Subcutaneous abdominal adipose tissue (tissue), 5 donors: ENCODE results near the gene ZSCAN22.

ENCODE experiments used
- H3K27ac ChIP-seq: one replicate; pipeline ENCODE4 v1.7.0; 2013; ENCODE audit warnings: low read depth, mild to moderate bottlenecking, inconsistent platforms, low read length, moderate library complexity
- H3K27me3 ChIP-seq, 5 donors: one replicate each; pipeline ENCODE4 v1.7.0; 2013; ENCODE audit warnings: low read length in 5 of 5, inconsistent platforms in 1 of 5; ENCODE audit not compliant: control insufficient read depth in 5 of 5, insufficient read depth in 4 of 5
- H3K36me3 ChIP-seq, 5 donors: one replicate each; pipeline ENCODE4 v1.7.0; 2013; ENCODE audit warnings: low read length in 5 of 5; ENCODE audit not compliant: control insufficient read depth in 5 of 5, insufficient read depth in 5 of 5
- H3K4me1 ChIP-seq, 5 donors: one replicate each; pipeline ENCODE4 v1.7.0; 2013; ENCODE audit warnings: low read length in 5 of 5, mild to moderate bottlenecking in 3 of 5, moderate library complexity in 1 of 5; ENCODE audit not compliant: control insufficient read depth in 5 of 5, insufficient read depth in 5 of 5
- H3K4me3 ChIP-seq, 5 donors: one replicate each; pipeline ENCODE4 v1.7.0; 2013; ENCODE audit warnings: low read length in 5 of 5, low read depth in 1 of 5
- H3K9ac ChIP-seq, 5 donors: one replicate each; pipeline ENCODE4 v1.7.0; 2013; ENCODE audit warnings: low read length in 5 of 5, mild to moderate bottlenecking in 4 of 5, moderate library complexity in 3 of 5
- H3K9me3 ChIP-seq, 5 donors: one replicate each; pipeline ENCODE4 v1.7.0; 2013; ENCODE audit warnings: low read length in 5 of 5; ENCODE audit not compliant: control insufficient read depth in 5 of 5
- donor health status: healthy.
- donor health status: healthy.
- donor health status: healthy.
- donor health status: healthy.
- donor health status: healthy.

Gene ZSCAN22

DNA sequence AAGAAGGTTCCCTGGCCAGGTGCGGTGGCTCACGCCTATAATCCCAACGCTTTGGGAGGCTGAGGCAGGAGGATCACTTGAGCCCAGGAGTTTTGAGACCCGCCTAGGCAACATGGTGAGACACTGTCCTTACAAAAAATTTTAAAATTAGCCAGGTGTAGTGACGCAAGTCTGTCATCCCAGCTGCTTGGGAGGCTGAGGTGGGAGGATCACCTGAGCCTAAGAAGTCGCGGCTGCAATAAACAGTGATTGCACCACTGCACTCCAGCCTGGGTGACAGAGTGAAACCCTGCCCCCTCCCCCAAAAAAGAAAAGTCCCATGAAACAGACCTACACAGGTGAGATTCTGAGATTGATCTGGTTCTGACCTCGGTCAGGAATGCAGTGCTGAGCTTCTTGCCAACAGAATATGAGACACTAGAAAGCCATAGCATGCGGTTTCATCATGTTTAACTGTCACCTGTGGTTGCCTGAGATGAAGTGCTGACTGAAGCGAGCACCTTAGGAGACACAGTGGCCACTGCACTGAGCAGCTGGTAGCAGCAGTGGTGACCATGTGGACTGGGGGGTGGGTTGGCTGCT, 28.5 kb downstream of the ZSCAN22 start:
- peak overlapping the region in 1 of 5 donors; percentile 6 for H3K4me3 ChIP-seq
- no peaks in the 10 kb centered on the region for H3K36me3 ChIP-seq
- peaks cover 21 to 62% (median 54%) of the 10 kb centered on the region in 5 donors for H3K27me3 ChIP-seq
- H3K27ac ChIP-seq = no peak overlapping the region
- H3K4me1 ChIP-seq = peaks cover 0 to 26% (median 20%) of the 10 kb centered on the region in 5 donors
- peaks cover 0 to 3% (median 0%) of the 10 kb centered on the region in 5 donors for H3K9me3 ChIP-seq
- no peak overlapping the region for H3K9ac ChIP-seq

DNA sequence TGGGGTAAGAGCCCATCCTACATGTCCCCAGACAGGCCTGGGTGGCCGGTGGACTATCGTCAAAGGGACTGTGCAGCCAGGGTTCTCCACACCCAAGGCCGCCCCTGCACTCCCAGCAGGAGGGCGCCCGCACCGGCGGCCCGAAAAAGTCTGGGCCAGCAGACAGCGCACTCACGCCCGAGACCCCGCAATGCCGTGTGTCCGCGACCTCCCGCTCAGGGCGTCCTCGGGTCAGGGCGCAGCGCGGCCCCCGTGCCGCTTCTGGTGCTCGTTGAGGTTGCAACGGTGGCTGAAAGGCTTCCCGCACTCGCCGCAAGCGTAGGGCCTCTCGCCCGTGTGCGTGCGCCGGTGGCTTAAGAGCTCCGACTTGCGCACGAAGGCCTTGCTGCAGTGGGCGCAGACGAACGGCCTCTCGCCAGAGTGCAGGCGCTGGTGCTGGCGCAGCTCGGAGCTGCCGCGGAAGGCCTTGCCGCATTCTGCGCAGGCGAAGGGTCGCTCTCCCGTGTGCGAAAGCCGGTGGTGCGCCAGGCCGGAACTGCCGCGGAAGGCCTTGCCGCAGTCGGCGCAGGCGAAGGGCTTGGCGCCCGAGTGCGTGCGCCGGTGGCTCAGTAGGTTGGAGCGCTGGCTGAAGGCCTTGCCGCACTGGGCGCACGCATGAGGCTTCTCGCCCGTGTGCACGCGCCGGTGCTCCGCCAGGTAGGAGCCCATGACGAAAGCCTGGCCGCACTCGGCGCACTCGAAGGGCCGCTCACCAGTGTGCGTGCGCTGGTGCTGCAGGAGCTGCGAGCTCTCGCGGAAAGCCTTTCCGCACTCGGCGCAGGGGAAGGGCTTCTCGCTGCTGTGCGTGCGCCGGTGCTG, 29.3 kb downstream of the ZSCAN22 start:
- Histone ChIP-seq H3K27me3 (peaks cover 18 to 53% (median 46%) of the 10 kb centered on the region in 5 donors), H3K9ac (no peak overlapping the region), H3K27ac (no peak overlapping the region), H3K4me3 (peak overlapping the region in 4 of 5 donors; percentile 41 to 60 (median 50)), H3K36me3 (no peaks in the 10 kb centered on the region), H3K9me3 (peaks cover 0 to 3% (median 0%) of the 10 kb centered on the region in 5 donors), H3K4me1 (peaks cover 0 to 22% (median 15%) of the 10 kb centered on the region in 5 donors)

DNA sequence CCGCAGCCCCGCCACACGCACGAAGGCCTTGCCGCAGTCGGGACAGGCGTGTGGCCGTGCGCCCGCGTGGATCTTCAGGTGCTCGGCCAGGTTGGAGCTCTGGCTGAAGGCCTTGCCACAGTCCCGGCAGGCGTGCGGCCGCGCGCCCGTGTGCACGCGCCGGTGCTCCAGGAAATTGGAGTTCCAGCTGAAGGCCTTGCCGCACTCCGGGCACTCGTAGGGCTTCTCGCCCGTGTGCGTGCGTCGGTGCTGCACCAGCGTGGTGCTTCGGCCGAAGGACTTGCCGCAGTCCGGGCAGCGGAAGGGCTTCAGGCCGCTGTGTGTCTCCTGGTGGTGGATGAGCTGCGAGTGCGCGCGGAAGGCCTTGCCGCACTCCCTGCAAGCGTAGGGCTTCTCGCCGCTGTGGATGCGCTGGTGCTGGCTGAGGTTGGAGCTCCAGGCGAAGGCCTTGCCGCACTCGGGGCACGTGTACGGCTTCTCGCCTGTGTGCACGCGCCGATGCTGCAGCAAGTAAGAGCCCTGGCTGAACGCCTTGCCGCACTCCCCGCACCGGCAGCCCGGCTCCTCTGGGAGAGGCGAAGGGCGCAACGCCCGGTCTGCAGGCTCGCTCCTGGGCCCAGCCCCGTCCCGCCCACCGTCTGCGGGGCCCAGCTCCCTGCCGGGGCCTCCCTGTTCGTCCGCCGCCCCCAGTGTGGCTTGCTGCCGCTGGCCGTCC, 30.1 kb downstream of the ZSCAN22 start:
- Histone ChIP-seq H3K9ac (peak overlapping the region in 1 of 5 donors; percentile 30), H3K9me3 (peaks cover 0 to 3% (median 0%) of the 10 kb centered on the region in 5 donors), H3K4me1 (peaks cover 0 to 27% (median 20%) of the 10 kb centered on the region in 5 donors), H3K36me3 (no peaks in the 10 kb centered on the region), H3K4me3 (peak overlapping the region in 4 of 5 donors; percentile 41 to 60 (median 50)), H3K27me3 (peaks cover 18 to 50% (median 41%) of the 10 kb centered on the region in 5 donors), H3K27ac (no peak overlapping the region)

DNA sequence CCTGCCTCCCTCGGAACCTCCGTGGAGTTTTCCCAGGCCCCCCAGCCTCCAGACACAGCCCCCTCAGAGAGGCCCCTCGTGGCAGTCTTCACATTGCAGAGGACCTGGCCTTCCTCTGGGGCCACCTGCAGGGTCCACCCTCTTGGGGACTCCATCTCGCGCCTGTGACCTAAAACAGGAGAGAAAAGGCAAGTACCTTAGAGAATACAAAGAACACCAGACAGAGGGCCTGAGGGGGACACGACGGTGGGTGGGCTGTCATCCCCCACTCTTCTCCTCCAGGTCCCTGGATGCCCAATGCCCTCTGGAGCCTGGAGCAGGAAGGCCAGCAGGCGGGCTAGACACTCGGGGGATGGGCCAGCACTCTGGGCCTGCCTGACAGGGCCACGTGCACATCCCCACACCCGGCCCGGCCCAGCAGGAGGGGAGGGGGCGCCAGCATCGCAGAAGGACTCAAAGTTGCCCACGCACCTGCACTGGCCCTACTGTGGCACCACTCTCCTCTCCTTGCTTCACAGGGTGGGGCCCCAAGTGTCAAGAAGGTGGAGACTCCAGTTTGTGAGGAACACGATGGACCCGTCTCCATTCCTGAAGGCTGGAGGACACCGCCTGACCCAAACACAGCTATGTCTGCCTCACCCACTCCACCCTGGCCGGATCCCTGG, 30.8 kb downstream of the ZSCAN22 start:
- H3K9me3 ChIP-seq = peaks cover 0 to 3% (median 0%) of the 10 kb centered on the region in 5 donors
- no peak overlapping the region for H3K4me3 ChIP-seq
- peaks cover 18 to 43% (median 35%) of the 10 kb centered on the region in 5 donors for H3K27me3 ChIP-seq

DNA sequence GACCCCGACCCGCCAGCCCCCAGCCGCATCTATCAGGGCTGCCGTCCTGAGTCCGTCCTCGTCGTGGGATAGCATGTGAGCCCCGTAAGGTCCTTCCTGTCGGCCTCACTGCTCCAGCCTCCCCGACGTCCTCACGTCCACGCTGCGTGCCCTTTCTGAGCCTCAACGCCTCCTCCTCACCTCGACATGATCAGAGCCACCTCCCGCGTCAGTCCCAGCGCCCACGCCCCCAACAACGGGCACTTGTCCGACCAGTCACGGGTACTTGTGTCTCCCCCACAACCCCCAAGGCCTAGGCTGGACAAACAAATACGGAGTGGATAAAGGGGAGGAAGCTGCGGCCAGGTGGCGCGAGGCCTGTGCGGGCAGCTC, 35.1 kb downstream of the ZSCAN22 start:
- Histone ChIP-seq H3K4me3 (peak overlapping the region; percentile 79 to 98 (median 89)), H3K9ac (peak overlapping the region; percentile 77 to 95 (median 92)), H3K4me1 (peaks cover 0 to 18% (median 15%) of the 10 kb centered on the region in 5 donors), H3K9me3 (peaks cover 0 to 2% (median 0%) of the 10 kb centered on the region in 5 donors), H3K27me3 (peaks cover 0 to 10% (median 7%) of the 10 kb centered on the region in 5 donors), H3K36me3 (no peaks in the 10 kb centered on the region), H3K27ac (peak overlapping the region; percentile 96)

More for the DNA sequence above, 30.8 kb downstream of the ZSCAN22 start:
- peaks cover 0 to 30% (median 23%) of the 10 kb centered on the region in 5 donors for H3K4me1 ChIP-seq
- no peak overlapping the region for H3K9ac ChIP-seq
- no peak overlapping the region for H3K27ac ChIP-seq
- no peaks in the 10 kb centered on the region for H3K36me3 ChIP-seq

DNA sequence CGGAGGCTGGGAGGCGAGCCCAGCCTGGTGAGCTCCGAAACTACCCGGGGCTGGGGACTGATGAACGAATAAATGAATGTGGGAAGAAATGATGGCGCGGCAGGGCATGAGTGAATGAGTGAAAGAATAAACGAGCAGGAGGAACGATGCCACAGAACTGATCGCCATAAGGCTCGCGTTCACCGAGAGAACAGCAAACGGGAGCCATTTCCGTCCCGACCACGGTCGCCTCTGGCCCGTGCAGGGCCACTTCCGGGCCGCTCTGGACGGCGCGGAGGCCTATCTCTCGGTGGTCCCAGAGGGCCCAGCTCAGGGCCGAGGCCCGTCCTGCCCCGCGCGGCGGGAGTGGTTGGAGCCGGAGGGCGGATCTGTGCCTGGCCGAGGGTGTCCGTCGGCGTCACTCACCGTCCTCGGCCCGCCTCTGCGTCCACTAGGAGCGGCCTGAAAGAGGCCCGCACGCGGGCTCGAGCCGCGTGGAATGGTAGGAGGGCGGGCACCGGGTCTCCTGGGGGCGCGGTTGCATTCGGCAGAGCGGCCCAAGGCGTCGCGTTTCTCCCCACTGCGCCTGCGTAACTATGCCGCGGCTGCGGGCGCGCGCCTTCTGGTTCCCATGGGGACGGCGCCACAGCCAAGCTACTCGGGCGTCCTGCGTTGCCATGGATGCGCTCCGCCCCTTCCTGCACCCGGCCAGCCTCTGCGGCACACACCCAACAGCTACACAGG, 35.6 kb downstream of the ZSCAN22 start, which contains the start of gene ZNF497:
TSS of gene ZNF497 (minus strand) at position 480 of the 723 bp plus-strand sequence. CDS start 5,116 bp downstream, outside the sequence.
- peak within 1 kb of the TSS; percentile 79 to 98 (median 89) for H3K4me3 ChIP-seq
- H3K27me3 ChIP-seq = peaks cover 0 to 7% (median 4%) of the 10 kb centered on the region in 5 donors
- H3K4me1 ChIP-seq = peaks cover 0 to 13% (median 11%) of the 10 kb centered on the region in 5 donors
- H3K27ac ChIP-seq = peak within 1 kb of the TSS; percentile 96
- peak within 1 kb of the TSS; percentile 77 to 95 (median 92) for H3K9ac ChIP-seq
- no peaks in the 10 kb centered on the region for H3K36me3 ChIP-seq
- no peaks in the 10 kb centered on the region for H3K9me3 ChIP-seq

DNA sequence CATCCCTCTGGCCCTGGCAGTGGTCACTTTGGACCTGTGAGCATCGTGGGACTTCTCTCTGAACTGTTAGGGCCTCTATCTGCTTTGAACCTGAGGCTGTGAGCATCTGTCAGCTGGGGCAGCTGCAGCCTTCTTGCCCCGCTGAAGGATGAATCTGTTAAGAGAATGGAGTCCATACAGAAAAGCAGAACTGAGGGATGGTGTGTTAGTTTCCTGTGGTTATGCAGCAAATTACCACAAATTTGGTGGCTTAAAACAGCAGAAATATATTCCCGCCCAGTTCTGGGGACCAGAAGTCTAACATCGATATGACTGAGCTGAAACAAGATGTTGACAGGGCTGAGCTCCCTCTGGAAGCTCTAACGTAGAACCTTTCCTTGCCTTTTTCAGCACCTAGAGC, 37.4 kb downstream of the ZSCAN22 start:
- no peaks in the 10 kb centered on the region for H3K27me3 ChIP-seq
- no peak overlapping the region for H3K27ac ChIP-seq
- peaks cover 0 to 3% (median 0%) of the 10 kb centered on the region in 5 donors for H3K36me3 ChIP-seq
- H3K9me3 ChIP-seq = no peaks in the 10 kb centered on the region
- H3K4me3 ChIP-seq = no peak overlapping the region
- H3K9ac ChIP-seq = no peak overlapping the region
- H3K4me1 ChIP-seq = peaks cover 0 to 13% (median 8%) of the 10 kb centered on the region in 5 donors

DNA sequence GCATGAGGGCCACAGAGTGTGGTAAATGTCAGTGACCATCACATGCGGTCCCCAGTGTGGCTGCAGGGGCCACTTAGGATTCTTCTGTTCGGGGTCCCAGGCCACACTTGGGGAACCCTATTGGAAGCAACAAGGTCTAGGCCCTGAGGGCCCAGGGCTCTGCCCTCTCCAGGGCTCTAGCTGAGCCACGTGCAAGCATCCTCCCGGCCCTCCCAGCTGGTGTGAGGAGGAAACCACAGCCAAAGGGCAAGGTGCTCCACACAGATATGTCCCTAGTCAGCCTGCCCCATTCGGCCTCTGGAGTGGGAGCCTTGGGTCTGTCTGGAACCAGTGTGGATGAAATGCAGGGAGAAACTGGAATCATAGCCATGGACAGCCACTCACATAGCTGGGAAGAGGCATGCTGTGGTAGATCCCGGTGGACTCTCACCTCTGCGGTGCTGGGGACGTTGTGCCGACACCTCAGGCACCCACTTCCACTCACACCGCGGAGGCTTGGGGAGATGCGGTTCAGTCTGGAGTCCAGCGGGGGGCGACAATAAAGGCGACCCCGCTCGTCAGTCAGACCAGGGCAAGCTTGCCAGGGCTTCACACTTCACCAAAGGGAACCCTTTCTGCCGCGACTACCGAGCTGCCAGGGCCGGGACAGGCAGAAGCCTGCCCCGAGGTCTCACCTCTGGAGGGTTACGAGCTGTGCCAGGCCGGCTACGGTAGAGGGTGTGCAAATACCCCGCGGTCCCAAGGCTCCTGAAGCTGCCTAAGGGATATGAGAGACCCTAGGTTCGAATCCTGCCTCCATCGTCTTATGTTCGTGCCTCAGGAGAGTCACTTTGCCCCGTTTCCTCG, 40.0 kb downstream of the ZSCAN22 start:
- Histone ChIP-seq H3K4me3 (no peak overlapping the region), H3K27ac (no peak overlapping the region), H3K9me3 (no peaks in the 10 kb centered on the region), H3K9ac (no peak overlapping the region), H3K36me3 (peaks cover 0 to 3% (median 0%) of the 10 kb centered on the region in 5 donors), H3K27me3 (no peaks in the 10 kb centered on the region), H3K4me1 (peaks cover 0 to 9% (median 5%) of the 10 kb centered on the region in 5 donors)
